ENCODE measurements around the gene HS6ST3.

DNA sequence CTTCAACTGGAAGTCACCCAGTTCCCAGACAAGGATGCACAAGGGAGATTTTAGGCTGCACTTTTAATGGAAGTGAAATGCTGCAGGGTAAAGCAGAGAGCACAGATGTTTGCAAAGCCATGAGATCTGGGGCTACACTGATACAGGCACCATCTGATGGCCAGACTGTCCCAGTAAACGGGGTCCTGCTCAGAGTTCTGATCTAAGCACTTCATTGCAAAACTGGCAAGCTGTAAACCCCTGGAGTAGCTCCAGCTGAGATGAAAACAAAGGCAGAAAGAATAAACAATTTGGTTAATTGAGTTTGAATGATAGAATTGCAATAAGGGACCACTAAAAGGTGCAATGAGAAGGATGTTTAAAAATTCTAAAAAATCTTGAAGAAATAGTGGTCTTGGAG lies 707.2 kb downstream of the HS6ST3 start:
- TF ChIP-seq CTCF (IDR thresholded peaks at IDR 0.05) (no peak), E2F1 (CRISPR knock-in tag; IDR thresholded peaks at IDR 0.05) (no peak), CREB1 (CRISPR knock-in tag; IDR thresholded peaks at IDR 0.05) (no peak), IRF2 (CRISPR knock-in tag; IDR thresholded peaks at IDR 0.05; ENCODE audit: borderline replicate concordance, low read depth) (no peak), AFF4 (CRISPR knock-in tag; IDR thresholded peaks at IDR 0.05; ENCODE audit: borderline replicate concordance) (no peak), TEAD4 (CRISPR knock-in tag; IDR thresholded peaks at IDR 0.05) (no peak)
- TF ChIP-seq, protein P1, sequence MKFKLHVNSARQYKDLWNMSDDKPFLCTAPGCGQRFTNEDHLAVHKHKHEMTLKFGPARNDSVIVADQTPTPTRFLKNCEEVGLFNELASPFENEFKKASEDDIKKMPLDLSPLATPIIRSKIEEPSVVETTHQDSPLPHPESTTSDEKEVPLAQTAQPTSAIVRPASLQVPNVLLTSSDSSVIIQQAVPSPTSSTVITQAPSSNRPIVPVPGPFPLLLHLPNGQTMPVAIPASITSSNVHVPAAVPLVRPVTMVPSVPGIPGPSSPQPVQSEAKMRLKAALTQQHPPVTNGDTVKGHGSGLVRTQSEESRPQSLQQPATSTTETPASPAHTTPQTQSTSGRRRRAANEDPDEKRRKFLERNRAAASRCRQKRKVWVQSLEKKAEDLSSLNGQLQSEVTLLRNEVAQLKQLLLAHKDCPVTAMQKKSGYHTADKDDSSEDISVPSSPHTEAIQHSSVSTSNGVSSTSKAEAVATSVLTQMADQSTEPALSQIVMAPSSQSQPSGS (CRISPR knock-in tag; IDR thresholded peaks at IDR 0.05; ENCODE audit: borderline replicate concordance, low read depth) = no peak
- TF ChIP-seq, protein P2, sequence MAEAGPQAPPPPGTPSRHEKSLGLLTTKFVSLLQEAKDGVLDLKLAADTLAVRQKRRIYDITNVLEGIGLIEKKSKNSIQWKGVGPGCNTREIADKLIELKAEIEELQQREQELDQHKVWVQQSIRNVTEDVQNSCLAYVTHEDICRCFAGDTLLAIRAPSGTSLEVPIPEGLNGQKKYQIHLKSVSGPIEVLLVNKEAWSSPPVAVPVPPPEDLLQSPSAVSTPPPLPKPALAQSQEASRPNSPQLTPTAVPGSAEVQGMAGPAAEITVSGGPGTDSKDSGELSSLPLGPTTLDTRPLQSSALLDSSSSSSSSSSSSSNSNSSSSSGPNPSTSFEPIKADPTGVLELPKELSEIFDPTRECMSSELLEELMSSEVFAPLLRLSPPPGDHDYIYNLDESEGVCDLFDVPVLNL (CRISPR knock-in tag; IDR thresholded peaks at IDR 0.05; ENCODE audit: borderline replicate concordance, low read depth) = no peak

All from WTC11 (cell line).